HG02623 (cell line): Measurements from ENCODE around the gene POC1A.

Source experiments
- ATAC-seq: cut with Tn5 transposase; IDR thresholded peaks from one replicate; pipeline ENCODE4 v1.9.1; 2021; ENCODE audit warnings: moderate library complexity; ENCODE audit not compliant: unreplicated experiment

The POC1A gene

GRCh38 chr3:52154135-52155094 lies at the start of gene POC1A:
Gene POC1A (minus strand): TSS chr3:52154423. CDS start chr3:52154372, 51 bp downstream.
- ATAC-seq = peak; percentile 76

- no peak for ATAC-seq
Observed at GRCh38 chr3:52203701-52204100, 49.5 kb upstream of the POC1A start.

DNA sequence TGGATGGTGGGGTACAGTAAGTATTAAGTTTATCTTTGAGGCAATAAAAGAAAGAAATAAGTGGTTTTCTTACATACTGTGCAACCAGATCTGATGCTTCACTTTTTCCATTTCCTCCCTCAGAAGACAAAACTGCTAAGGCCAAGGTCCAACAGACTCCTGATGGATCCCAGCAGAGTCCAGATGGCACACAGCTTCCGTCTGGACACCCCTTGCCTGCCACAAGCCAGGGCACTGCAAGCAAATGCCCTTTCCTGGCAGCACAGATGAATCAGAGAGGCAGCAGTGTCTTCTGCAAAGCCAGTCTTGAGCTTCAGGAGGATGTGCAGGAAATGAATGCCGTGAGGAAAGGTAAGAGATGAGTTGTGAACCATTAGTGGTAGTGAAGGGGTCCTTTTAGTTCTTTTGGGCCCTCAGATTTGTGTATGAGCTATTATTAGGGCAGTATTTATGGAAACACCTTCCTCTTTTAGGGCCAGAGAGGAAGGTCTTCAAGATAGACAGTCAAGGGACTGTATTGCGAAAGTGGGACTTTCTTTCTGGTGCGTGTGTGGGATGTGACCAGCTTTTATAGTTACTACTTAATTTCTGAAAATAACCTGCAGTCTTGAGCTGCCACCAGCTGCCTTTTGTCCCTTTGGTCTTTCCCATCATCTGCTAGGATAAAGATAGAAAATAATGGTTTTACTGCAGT lies 48.3 kb upstream of the POC1A start:
- ATAC-seq = no peak

GRCh38 chr3:52200981-52201679 lies 46.9 kb upstream of the POC1A start:
- no peak for ATAC-seq

GRCh38 chr3:52198643-52199608 lies 44.7 kb upstream of the POC1A start:
- ATAC-seq = no peak

- peak; percentile 70 for ATAC-seq
Observed at GRCh38 chr3:52197842-52198625, 43.8 kb upstream of the POC1A start, which contains the start of gene ALAS1. Gene ALAS1 (plus strand): TSS chr3:52198160. CDS start chr3:52199242, 1,082 bp downstream.

GRCh38 chr3:52197499-52197841 lies 43.2 kb upstream of the POC1A start:
- no peak for ATAC-seq

- ATAC-seq = no peak
Observed at GRCh38 chr3:52196977-52197376, 42.8 kb upstream of the POC1A start.

- no peak for ATAC-seq
Observed at GRCh38 chr3:52195823-52196331, 41.7 kb upstream of the POC1A start.

GRCh38 chr3:52195291-52195597 lies 41.0 kb upstream of the POC1A start:
- no peak for ATAC-seq

GRCh38 chr3:52194485-52195290 lies 40.5 kb upstream of the POC1A start:
- no peak for ATAC-seq

DNA sequence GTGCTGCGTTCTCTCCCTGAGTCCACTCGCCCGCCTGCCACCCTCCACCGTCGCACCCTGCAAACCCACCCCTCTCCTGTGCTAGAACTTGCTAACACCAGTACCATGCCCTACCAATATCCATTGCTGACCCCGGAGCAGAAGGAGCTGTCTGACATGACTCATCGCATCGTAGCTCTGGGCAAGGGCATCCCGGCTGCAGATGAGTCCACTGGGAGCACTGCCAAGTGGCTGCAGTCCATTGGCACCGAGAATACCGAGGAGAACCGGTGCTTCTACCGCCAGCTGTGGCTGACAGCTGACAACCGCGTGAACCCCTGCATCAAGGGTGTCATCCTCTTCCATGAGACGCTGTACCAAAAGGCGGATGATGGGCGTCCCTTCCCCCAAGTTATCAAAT lies 38.8 kb upstream of the POC1A start:
- no peak for ATAC-seq

DNA sequence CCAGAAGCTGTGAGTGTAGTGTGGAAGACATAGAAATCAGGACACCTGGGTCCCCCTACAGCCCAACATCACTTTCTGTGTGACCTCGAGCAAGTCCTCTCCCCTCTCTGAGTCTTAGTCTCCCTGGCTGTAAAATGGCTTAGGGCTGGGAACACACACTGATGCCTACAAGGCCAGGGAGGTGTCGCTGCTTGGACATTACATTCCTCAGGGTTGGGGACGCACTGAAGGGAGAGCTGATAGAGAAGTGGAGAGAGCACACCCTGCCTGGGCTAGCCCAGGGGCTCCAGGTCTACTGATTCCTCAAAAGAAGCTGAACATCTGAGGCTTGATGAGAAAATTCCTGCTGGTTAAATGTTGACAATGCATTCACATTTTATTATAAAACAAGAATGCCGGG lies 37.4 kb upstream of the POC1A start:
- ATAC-seq = no peak

GRCh38 chr3:52190294-52191074 lies 36.3 kb upstream of the POC1A start:
- ATAC-seq = no peak

- no peak for ATAC-seq
Observed at GRCh38 chr3:52188556-52188955, 34.3 kb upstream of the POC1A start.

DNA sequence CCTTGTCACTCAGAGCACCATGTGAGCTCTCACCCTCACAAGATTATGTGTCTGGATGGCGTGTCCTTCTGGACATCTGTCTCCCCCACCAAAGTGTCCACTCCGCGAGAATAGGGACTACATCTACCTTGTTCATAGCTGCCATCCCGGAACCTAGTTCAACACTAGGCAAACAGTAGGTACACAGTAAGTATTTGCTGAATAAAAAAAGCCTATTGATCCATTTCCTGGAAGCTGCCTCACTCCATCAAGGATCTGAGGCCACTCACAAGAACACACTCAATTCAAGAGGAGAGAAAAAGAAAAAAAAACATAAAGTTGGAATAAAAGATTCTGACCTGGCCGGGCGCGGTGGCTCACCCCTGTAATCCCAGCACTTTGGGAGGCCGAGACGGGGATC lies 32.5 kb upstream of the POC1A start:
- no peak for ATAC-seq

DNA sequence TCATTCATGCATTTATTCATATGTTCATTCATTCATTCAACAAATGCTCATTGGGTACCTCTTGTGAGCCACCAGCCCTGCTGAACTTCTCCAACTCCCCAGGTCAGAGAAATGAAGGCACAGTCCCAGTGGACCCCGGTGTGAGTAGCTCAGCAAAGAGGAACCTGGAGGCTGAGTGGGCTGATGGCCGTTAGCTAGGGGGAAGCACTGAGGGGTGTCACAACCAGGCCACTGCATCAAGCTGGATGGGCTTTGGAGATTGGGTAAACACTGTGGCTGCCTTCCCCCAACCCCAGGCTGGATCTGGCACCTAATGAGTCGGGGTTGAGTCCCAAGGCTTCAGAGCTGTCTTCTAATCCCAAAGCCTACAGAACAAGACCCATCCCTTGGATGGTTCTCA lies 31.6 kb upstream of the POC1A start:
- no peak for ATAC-seq

DNA sequence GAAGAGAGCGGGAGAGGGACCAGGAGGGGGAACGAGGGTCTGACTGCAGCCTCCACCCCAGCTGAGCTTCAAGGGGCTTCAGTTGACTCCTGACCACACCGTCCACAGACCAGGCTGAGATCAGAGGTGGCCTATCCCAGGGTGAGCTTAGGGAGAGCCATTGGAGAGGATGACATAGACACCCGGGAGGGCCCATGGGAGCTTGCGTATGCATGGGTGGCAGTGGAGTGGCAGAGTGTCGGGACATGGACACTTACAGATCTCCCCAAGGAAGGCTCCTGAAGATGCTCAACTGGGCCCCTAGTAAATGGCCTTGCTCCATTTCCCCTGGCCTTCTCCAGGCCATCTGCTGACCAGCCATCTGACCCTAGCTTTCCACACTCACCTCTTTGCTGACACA lies 31.1 kb upstream of the POC1A start:
- ATAC-seq = no peak
